HG02642 (cell line): ENCODE data around the gene SMIM35.

Experiments
- ATAC-seq: cut with Tn5 transposase; IDR thresholded peaks from one replicate; pipeline ENCODE4 v1.9.1; 2021; ENCODE audit warnings: mild to moderate bottlenecking; ENCODE audit not compliant: unreplicated experiment, poor library complexity

SMIM35 gene

DNA sequence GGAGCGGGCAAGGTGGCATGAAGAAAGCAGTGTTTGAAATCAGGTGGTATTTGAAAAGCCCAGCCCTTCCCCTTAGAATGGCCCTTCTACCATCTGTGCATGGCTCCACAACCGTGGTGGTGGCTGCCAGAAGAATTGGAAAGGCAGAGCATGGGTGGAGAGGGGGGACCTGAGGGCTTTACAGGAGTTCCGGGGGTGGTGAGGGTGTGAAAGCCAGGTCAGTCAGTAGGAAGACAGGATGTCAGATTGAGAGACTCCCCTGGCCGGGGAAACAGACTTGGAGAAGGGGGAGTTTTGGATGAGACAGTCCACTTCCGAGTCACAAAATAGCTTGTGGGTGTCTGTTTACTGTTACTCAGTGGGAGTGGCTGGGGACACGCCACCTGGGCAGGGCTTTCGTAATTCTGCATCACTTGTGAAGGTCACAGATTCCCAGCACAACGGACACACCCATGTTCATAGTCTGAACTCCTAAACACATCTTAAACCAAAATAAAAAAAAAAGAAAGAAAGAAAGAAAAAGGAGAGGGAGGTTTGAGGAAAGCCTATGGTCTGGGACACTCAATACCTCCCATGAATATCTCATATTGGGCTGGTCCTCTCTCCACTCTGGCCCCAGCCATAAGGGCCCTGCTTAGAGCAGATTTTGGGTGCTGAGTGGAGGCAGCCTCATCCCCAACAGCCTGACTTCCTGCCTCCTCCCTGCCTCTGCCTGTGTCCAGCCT lies 24.4 kb upstream of the SMIM35 start:
- no peak for ATAC-seq

- ATAC-seq = no peak
Observed at GRCh38 chr11:118109231-118109630, 22.5 kb upstream of the SMIM35 start.

GRCh38 chr11:118108513-118108912 lies 21.8 kb upstream of the SMIM35 start:
- ATAC-seq = no peak

DNA sequence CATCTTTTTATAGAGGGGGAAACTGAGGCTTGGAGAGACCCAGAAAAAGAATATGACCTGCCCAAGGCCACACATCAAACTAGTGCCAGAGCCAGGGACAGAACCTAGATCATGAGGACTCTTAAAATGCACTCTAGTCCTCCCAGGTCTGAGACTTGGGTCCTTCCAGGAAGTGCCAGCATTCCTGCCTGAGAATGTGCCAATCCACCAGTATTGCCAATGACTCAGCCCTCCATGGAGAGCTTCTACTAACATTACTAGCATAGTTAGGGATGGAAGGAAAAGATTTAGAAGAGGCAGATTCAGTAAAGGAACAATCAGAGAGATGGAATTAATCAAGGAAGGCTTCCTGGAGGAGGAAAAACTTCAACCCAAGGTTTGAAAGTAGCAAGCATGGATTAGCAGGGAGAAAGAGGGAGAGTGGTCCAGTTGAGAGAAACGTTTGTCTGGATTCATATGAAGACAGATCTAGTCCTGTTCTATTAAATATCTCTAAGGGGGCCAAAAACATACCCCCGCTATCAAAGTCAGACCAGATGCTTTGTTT lies 20.1 kb upstream of the SMIM35 start:
- ATAC-seq = no peak

- no peak for ATAC-seq
Observed at GRCh38 chr11:118105657-118106305, 19.0 kb upstream of the SMIM35 start.

- no peak for ATAC-seq
Observed at GRCh38 chr11:118104491-118104890, 17.7 kb upstream of the SMIM35 start.

- ATAC-seq = no peak
Observed at GRCh38 chr11:118102721-118103261, 16.0 kb upstream of the SMIM35 start.

- ATAC-seq = no peak
Observed at GRCh38 chr11:118100691-118101232, 14.0 kb upstream of the SMIM35 start.

GRCh38 chr11:118099838-118100556 lies 13.2 kb upstream of the SMIM35 start:
- ATAC-seq = no peak

GRCh38 chr11:118098996-118099837 lies 12.5 kb upstream of the SMIM35 start:
- no peak for ATAC-seq

- no peak for ATAC-seq
Observed at GRCh38 chr11:118095967-118096367, 9.2 kb upstream of the SMIM35 start.

GRCh38 chr11:118095493-118095892 lies 8.7 kb upstream of the SMIM35 start:
- ATAC-seq = no peak

GRCh38 chr11:118092907-118093571 lies 6.3 kb upstream of the SMIM35 start:
- ATAC-seq = no peak

DNA sequence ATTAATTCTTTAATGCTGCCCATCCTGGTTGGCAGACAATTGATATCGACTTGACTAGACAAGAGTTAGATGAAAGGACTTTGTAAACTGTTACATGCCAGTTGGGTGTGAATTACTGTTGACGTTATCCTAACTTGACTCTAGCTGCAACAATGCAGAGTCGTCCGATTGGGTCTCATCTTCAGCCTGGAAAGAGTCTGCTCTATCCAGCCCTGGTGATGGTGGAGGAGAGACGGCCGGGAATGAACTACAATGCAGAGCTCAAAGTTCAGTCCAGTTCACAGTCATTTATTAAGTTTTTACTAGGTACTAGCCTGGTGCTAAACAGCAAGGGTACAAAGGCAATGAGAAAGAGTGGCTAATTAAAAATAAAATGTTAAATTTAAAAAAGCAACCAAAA lies 4.9 kb upstream of the SMIM35 start:
- no peak for ATAC-seq

DNA sequence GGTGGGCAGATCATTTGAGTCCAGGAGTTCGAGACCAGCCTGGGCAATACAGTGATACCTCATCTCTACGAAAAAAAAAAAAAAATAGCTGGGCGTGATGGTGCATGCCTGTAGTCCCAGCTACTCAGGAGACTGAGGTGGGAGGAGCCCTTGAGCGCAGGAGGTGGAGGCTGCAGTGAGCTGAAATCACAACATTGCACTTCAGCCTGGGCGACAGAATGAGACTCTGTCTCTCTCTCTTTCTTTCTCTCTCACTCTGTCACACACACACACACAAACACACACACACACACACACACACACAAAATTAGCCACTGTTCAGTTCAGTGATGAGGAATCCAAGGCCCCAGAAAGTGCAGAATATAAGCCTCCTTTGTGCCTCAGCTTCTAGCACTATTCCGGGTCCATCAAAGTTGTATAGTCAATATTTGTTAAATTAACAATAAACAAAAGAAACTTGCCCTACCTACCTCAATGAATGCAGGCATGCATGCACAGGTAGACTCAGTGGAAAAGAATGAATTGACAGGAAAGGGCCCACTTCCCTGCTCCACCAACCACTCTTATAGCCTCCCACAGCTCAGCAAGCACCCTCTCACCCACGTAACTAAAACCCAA lies 3.9 kb upstream of the SMIM35 start:
- ATAC-seq = no peak

DNA sequence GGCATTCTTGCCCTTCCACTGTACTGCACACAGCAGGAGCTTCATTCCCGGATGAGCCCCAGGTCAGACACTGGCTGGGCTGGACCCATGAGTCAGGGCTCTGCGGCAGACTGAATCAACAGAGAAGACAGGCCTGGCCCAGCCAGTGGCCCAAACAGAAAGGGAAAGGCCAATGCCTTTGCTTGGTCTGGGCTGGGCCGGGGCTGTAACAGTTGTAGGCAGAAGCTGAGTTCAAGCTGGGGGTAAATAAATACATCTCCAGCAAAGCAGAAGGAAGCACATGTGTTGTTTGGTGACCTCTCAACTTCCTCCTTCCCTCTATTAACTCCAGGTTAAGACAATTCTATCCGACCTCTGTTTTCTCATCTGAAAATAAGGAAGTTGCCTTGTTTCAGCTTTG lies 1.8 kb upstream of the SMIM35 start:
- no peak for ATAC-seq

- no peak for ATAC-seq
Observed at GRCh38 chr11:118087931-118088330, 1.2 kb upstream of the SMIM35 start.

DNA sequence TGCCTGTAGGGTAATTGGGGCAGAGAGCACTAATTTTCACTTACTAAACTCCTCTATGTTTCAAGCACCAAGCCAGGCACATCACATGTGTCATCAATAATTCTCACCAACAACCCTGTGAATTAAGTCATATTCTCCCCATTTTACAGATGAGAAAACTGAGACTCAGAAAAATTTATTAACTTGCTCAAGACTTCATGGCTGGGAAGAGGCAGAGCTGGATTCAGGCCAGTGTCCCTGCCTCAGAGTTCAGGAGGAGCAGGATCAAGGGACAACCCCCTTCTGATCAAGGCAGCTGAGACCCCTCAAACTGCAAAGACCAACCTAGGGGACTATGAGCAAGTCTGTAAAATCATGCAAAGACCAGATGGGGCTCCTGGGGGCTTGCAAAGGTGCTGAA lies 2.1 kb downstream of the SMIM35 start:
- ATAC-seq = no peak

GRCh38 chr11:118084247-118084646 lies 2.5 kb downstream of the SMIM35 start:
- no peak for ATAC-seq
